ENCODE data around the gene PLXDC1.

GRCh38 chr17:39177256-39177655 lies 25.8 kb upstream of the PLXDC1 start:
- no peak for TF ChIP-seq CTCF (IDR thresholded peaks at IDR 0.05 in 8 of 11, conservative IDR thresholded peaks at IDR 0.05 in 3 of 11)
- no peak for TF ChIP-seq POLR2A (IDR thresholded peaks at IDR 0.05)
